ENCODE results near the gene RNF151. TPM values are rescaled to one million over a fixed set of nuclear protein-coding genes. Genes with fewer than 3 reads are reported as not detected.

RNF151 gene
- total and polyA plus RNA-seq, 10 of the 15 experiments (the other 5 are each of a cell fraction or from before 2014, with no cell fraction given): 0.17 to 0.56 TPM; not detected in 8

- TF ChIP-seq, protein P1, sequence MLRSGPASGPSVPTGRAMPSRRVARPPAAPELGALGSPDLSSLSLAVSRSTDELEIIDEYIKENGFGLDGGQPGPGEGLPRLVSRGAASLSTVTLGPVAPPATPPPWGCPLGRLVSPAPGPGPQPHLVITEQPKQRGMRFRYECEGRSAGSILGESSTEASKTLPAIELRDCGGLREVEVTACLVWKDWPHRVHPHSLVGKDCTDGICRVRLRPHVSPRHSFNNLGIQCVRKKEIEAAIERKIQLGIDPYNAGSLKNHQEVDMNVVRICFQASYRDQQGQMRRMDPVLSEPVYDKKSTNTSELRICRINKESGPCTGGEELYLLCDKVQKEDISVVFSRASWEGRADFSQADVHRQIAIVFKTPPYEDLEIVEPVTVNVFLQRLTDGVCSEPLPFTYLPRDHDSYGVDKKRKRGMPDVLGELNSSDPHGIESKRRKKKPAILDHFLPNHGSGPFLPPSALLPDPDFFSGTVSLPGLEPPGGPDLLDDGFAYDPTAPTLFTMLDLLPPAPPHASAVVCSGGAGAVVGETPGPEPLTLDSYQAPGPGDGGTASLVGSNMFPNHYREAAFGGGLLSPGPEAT (IDR thresholded peaks at IDR 0.05; ENCODE audit: low read depth): no peak
- TF ChIP-seq TCF3 (IDR thresholded peaks at IDR 0.05; ENCODE audit: borderline replicate concordance, insufficient read depth, low read depth, low read length) (no peak), ESRRA (IDR thresholded peaks at IDR 0.05; ENCODE audit: low read length) (no peak), NR2F1 (conservative IDR thresholded peaks at IDR 0.05) (peak; percentile 49; the same call in 1 of the 2 replicates), ASH2L (IDR thresholded peaks at IDR 0.05; ENCODE audit: borderline replicate concordance, low read depth) (no peak), PKNOX1 (IDR thresholded peaks at IDR 0.05) (no peak), NKRF (conservative IDR thresholded peaks at IDR 0.05) (0 out of 2 replicates have a peak, but pooled peaks have one; percentile 41), ZBTB11 (CRISPR knock-in tag; IDR thresholded peaks at IDR 0.05) (no peak), POLR2AphosphoS5 (IDR thresholded peaks at IDR 0.05; ENCODE audit: low read length) (peak; percentile 83)
- TF ChIP-seq, protein P2, sequence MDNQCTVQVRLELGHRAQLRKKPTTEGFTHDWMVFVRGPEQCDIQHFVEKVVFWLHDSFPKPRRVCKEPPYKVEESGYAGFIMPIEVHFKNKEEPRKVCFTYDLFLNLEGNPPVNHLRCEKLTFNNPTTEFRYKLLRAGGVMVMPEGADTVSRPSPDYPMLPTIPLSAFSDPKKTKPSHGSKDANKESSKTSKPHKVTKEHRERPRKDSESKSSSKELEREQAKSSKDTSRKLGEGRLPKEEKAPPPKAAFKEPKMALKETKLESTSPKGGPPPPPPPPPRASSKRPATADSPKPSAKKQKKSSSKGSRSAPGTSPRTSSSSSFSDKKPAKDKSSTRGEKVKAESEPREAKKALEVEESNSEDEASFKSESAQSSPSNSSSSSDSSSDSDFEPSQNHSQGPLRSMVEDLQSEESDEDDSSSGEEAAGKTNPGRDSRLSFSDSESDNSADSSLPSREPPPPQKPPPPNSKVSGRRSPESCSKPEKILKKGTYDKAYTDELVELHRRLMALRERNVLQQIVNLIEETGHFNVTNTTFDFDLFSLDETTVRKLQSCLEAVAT (IDR thresholded peaks at IDR 0.05): peak; percentile 28; the same call in 1 of the 2 replicates
These were observed 2.7 kb upstream of the RNF151 start (continued) for GRCh38 chr16:1963806-1964505.

Data from GM12878 (cell line).